ENCODE measurements around the gene C16orf96. TPM values are rescaled to one million over a fixed set of nuclear protein-coding genes. Genes with fewer than 3 reads are reported as not detected.

The C16orf96 gene
- total RNA-seq, 1 experiment from 2014 or later = 1.4 TPM

GRCh38 chr16:4570086-4570485 lies 13.9 kb downstream of the C16orf96 start:
- H4K20me1 ChIP-seq (ENCODE audit: control insufficient read depth, insufficient read depth, insufficient read length) = no peaks in the 10 kb centered on the region
- H3K4me2 ChIP-seq (ENCODE audit: insufficient read depth, insufficient read length, low read length) = peak overlapping the region; percentile 31
- TF ChIP-seq CTCF (conservative IDR thresholded peaks at IDR 0.05) = no peak
- peak overlapping the region; percentile 63 for H4K5ac ChIP-seq (ENCODE audit: insufficient read length, low read depth, low read length)
- no peaks in the 10 kb centered on the region for H3K79me1 ChIP-seq (ENCODE audit: insufficient read depth, low read depth, low read length, poor library complexity, severe bottlenecking)
- peak overlapping the region; percentile 46 to 68; a peak in 4 of 5 replicates for H3K4me3 Mint-ChIP-seq
- no peak overlapping the region for H3K18ac ChIP-seq (ENCODE audit: insufficient read length, low read depth, low read length)
- H3K27ac ChIP-seq (ENCODE audit: insufficient read length, low read depth, low read length) = peak overlapping the region; percentile 84
- H2AK5ac ChIP-seq (ENCODE audit: insufficient read length, low read length) = no peak overlapping the region
- no peaks in the 10 kb centered on the region for H3K9me3 ChIP-seq (ENCODE audit: control insufficient read depth, low read depth, low read length)
- H3K27ac Mint-ChIP-seq = peak overlapping the region; percentile 98; a peak in 6 of 7 replicates
- H3K27me3 ChIP-seq (ENCODE audit: insufficient read depth, low read length) = no peaks in the 10 kb centered on the region
- H2BK5ac ChIP-seq (ENCODE audit: insufficient read length, low read length) = no peak overlapping the region
- H3K9ac ChIP-seq (ENCODE audit: extremely low read depth, insufficient read length, low read length) = no peak overlapping the region
- H2BK12ac ChIP-seq (ENCODE audit: insufficient read length, low read depth, low read length) = no peak overlapping the region
- no peak overlapping the region for H2BK20ac ChIP-seq (ENCODE audit: low read depth, low read length, poor library complexity, severe bottlenecking)
- peaks cover 0 to 9% (median 0%) of the 10 kb centered on the region in 3 experiments; a peak in 5 of 7 replicates for H3K36me3 Mint-ChIP-seq (ENCODE audit: insufficient read depth in 1 of 3, low read depth in 3 of 3)
- no peaks in the 10 kb centered on the region; a peak in 1 of 5 replicates for H3K9me3 Mint-ChIP-seq
- H3K79me2 ChIP-seq (ENCODE audit: insufficient read depth, low read length) = no peaks in the 10 kb centered on the region
- H3T11ph ChIP-seq (ENCODE audit: low read length) = peak overlapping the region; percentile 56
- no peak overlapping the region for H4K8ac ChIP-seq (replicated peaks; ENCODE audit: insufficient read length, low read depth, low read length)
- WGBS (ENCODE audit: extremely low coverage, insufficient read length, low lambda C conversion rate) = no CpG with 5 or more reads among the region's 6 CpGs
- H3K14ac ChIP-seq (ENCODE audit: insufficient read depth, low read length) = no peak overlapping the region
- H3K23me2 ChIP-seq (ENCODE audit: insufficient read length, low read depth, low read length, poor library complexity, severe bottlenecking) = no peaks in the 10 kb centered on the region
- peak overlapping the region; percentile 46; the same call in 1 of the 2 replicates for H3K4ac ChIP-seq (ENCODE audit: low read depth, low read length)
- DNase-seq = no peak
- no peak overlapping the region for H3K23ac ChIP-seq (ENCODE audit: insufficient read length, low read depth, low read length)
- no peak overlapping the region for H2BK120ac ChIP-seq (ENCODE audit: low read depth, low read length, poor library complexity, severe bottlenecking)
- no peak overlapping the region for H2AFZ ChIP-seq (ENCODE audit: low read length)
- H3K56ac ChIP-seq (ENCODE audit: insufficient read length, low read depth, low read length) = no peak overlapping the region
- H3K4me1 Mint-ChIP-seq = peaks cover 24 to 37% of the 10 kb centered on the region in 2 experiments
- H3K27me3 Mint-ChIP-seq (ENCODE audit: low read depth) = peaks cover 30% of the 10 kb centered on the region
- peak overlapping the region; percentile 65 for H4K91ac ChIP-seq (ENCODE audit: insufficient read length, low read depth, low read length)
- H3K4me1 ChIP-seq (ENCODE audit: insufficient read depth, low read length) = peaks cover 4% of the 10 kb centered on the region; the same call in 1 of the 2 replicates
- H2BK15ac ChIP-seq (ENCODE audit: low read depth, low read length) = no peak overlapping the region
